SH-SY5Y (cell line): ENCODE measurements around the gene MTRFR.

Experiments used
- GATA2 ChIP-seq: IDR thresholded peaks from 2 replicates; pipeline ENCODE4 v1.6.1; 2011; ENCODE audit warnings: mild to moderate bottlenecking, low read depth, low read length
- GATA3 ChIP-seq: IDR thresholded peaks from 2 replicates; pipeline ENCODE4 v1.6.1; 2011; ENCODE audit warnings: low read depth, mild to moderate bottlenecking, low read length, moderate library complexity

DNA sequence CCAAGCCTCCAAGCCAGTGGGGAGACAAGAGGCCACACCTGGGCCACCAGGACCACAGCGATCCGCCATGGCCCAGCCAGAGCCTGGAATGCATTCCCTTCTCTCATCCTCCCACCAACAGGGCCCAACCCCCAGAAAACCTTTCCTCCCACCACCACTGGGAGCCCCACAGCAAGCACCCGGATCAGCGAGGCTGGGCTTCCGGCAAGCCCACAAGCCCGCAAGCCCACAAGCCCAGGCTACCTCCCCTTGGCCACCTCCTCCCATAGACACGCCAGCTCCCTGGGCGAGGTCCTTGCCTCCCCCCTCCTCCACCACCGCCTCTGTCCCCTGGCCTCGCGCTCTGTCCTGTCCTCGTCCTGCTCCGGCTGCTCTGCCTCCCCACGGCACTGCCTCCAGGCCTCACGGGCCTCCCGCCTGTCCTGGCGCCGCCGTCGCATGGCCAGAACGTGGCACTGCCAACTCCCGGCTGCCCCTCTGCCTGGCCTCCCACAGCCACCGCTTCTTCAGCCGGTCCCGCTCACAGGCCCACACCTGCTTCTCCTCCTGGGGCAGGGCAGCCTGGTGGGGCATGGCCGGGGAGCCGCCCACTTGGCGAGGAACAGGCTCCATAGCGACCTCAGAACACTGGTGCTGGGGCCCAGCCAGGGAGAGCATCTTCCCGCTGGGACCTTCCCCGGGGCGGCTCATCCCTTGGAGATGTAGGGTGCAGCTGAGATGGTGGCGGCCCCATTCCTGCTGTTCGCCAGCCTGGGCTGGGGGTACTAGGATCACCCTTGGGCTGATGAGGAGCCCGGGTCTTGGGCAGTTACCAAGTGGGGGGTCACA lies 32.8 kb downstream of the MTRFR start:
- TF ChIP-seq GATA2 (no peak), GATA3 (no peak)
